ENCODE measurements around the gene COX4I1.

DNA sequence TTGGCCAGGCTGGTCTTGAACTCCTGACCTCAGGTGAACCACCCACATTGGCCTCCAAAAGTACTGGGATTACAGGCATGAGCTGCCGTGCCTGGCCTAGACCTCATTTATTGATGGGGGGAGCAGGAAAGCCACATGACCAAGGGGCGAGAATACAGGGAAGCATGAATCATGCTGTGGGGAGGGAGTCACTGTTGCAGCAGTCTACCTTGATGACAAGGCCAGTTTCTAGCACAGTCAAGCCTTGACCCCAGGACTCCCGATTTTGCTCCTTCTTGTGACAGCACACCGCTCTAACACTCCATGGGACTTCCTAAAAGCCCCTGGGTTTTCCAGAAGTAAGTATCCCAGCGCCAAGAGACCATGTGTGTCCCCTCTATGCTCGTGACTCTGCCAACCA lies 56.6 kb downstream of the COX4I1 start:
- no peak for TF ChIP-seq EZH2 (IDR thresholded peaks at IDR 0.05; ENCODE audit: borderline replicate concordance, low read length)
- no peak for TF ChIP-seq CTCF (conservative IDR thresholded peaks at IDR 0.05 in 1 of 2, IDR thresholded peaks at IDR 0.05 in 1 of 2; ENCODE audit: extremely low read depth in 1 of 2, insufficient read depth in 1 of 2, low read depth in 1 of 2, low read length in 2 of 2)
